CD4-positive, alpha-beta T cell treated with Interleukin-2 at 100 ng/mL for 4 hours (primary cell): ENCODE measurements around the gene RAB40A.
A peak's percentile ranks its signal among the peaks of the same experiment; 100 is the strongest.

ENCODE experiments used
- DNase-seq: peaks from one replicate; pipeline ENCODE4 v3.0.0-alpha.2; 2020; ENCODE audit warnings: low spot score

Gene RAB40A

GRCh38 chrX:103519389-103519788 lies at the start of gene RAB40A:
Gene RAB40A (minus strand): TSS chrX:103519489. CDS start chrX:103500756, 18,733 bp downstream.
- DNase-seq: no peak

GRCh38 chrX:103565752-103566151 lies 46.5 kb upstream of the RAB40A start:
- no peak for DNase-seq

- no peak for DNase-seq
Measured at GRCh38 chrX:103565197-103565596, 45.9 kb upstream of the RAB40A start.

- DNase-seq: no peak
Measured at GRCh38 chrX:103562801-103563200, 43.5 kb upstream of the RAB40A start.

- DNase-seq: no peak
Measured at GRCh38 chrX:103560256-103560655, 41.0 kb upstream of the RAB40A start.

- no peak for DNase-seq
Measured at GRCh38 chrX:103556963-103557612, 37.8 kb upstream of the RAB40A start.

GRCh38 chrX:103554687-103555424 lies 35.6 kb upstream of the RAB40A start:
- DNase-seq: peak; percentile 61

- DNase-seq: no peak
Measured at GRCh38 chrX:103552236-103552635, 32.9 kb upstream of the RAB40A start.

GRCh38 chrX:103550415-103551051 lies 31.2 kb upstream of the RAB40A start:
- DNase-seq: no peak

GRCh38 chrX:103549916-103550315 lies 30.6 kb upstream of the RAB40A start:
- no peak for DNase-seq

- no peak for DNase-seq
Measured at GRCh38 chrX:103540145-103540544, 20.9 kb upstream of the RAB40A start.

- no peak for DNase-seq
Measured at GRCh38 chrX:103539695-103540094, 20.4 kb upstream of the RAB40A start.

GRCh38 chrX:103538728-103539127 lies 19.4 kb upstream of the RAB40A start:
- DNase-seq: no peak

GRCh38 chrX:103537871-103538387 lies 18.6 kb upstream of the RAB40A start:
- DNase-seq: no peak

- no peak for DNase-seq
Measured at GRCh38 chrX:103536732-103537131, 17.4 kb upstream of the RAB40A start.

GRCh38 chrX:103536071-103536470 lies 16.8 kb upstream of the RAB40A start:
- DNase-seq: no peak

- no peak for DNase-seq
Measured at GRCh38 chrX:103535206-103535605, 15.9 kb upstream of the RAB40A start.

- DNase-seq: peak; percentile 61
Measured at GRCh38 chrX:103533511-103534216, 14.4 kb upstream of the RAB40A start.

- no peak for DNase-seq
Measured at GRCh38 chrX:103531002-103531401, 11.7 kb upstream of the RAB40A start.

GRCh38 chrX:103530545-103530944 lies 11.3 kb upstream of the RAB40A start:
- DNase-seq: no peak

GRCh38 chrX:103529550-103529949 lies 10.3 kb upstream of the RAB40A start:
- DNase-seq: no peak

GRCh38 chrX:103524747-103525146 lies 5.5 kb upstream of the RAB40A start:
- no peak for DNase-seq
